ENCODE results near the gene NCOA7.
"Not testable (repeated sequence)": the region's sequence is repeated elsewhere in the genome, so short reads cannot be mapped to it uniquely, and the experiment has no call there.

Gene NCOA7

DNA sequence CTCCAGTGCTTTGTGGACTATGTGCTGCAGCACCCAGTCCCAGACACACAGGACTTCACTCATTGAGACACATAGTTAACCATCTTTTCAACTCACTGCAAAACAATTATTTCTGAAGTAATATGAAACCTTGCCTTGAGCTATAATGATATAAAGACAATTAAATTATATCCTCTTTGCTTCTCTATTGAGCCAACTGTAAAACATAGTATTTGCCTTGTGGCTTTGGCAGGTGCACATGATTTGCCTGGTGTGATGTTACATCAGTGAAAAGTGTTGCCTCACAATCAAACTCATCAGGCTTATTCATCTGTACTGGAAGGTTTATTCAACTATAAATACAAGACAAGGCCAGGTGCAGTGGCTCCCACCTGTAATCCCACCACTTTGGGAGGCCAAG lies 80.6 kb downstream of the NCOA7 start:
- DNase-seq: peak; percentile 88

DNA sequence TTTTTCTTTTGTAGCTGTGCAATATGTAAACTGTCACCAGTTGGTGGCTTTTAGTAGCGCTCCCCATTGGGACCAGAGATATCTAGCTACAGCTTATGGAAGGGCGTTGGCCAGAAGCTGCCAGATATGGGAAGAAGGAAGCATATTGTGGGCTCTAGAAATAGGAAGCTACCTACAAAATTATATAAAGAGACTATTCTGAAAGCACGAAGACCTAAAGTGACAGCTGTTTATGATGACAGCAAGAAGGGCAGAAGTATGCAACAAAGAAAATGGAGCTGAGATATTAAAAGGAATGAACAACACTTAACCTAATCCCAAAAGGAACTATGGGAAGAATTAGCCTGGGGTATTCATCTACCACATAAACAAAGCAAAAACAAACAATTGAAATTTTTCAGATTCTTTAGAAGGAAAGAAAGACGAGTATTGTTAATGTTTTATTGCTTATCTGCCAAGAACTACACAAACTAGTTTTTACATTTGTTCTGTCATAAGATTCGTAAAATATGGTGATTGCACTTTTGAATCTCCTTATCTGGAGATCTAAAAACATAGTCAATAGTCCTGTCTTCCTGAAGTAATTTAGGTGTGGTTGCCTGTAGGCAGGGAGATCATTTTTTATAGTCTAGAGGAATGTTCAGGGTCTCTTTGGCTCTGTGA lies 81.6 kb downstream of the NCOA7 start:
- DNase-seq: no peak

DNA sequence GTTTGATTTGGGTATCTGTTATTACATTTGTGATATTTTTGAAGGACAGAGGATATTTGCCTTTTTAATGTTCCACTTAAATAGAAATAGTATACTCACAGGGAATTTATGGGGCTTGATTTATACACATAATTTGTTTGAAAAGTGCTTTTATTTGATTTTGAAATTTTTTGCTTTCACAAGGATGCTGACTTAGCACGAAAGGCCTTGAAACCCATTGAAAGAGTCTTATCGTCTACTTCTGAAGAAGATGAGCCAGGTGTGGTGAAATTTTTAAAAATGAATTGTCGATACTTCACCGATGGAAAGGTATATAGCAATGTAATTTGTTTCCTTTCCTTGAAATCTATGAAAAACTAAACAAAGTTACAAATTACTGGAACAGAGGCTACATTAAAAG lies 91.5 kb downstream of the NCOA7 start:
- no peak for DNase-seq

DNA sequence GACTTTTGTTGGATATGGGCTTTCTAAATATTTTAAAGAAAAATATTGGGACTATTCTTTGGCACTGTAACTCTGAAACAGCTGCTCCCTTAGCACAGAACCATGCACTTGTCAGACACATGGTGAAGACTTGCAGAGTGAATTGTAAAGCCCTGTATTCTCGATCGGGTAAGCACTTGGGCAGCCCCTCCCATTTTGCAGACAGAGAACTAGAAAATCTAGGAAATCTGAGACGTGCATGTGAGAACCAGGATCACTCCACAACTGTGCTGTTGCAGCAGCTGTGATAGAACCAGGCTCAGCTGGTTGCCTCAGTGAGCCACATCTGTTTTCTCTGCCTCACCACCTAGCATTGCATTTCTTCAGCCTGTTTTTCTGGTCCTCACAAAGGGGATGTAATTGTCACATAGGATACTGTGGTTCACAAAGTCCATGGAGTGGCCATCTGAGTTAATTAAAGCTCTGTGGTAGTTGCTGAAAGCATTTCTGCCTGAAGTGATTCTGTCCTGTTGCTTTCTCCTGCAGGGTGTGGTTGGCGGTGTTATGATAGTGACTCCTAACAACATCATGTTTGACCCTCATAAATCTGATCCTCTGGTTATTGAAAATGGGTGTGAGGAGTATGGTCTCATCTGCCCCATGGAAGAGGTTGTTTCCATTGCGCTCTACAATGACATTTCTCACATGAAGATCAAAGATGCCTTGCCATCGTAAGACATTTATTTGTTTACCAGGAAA lies 94.0 kb downstream of the NCOA7 start:
- DNase-seq: no peak

DNA sequence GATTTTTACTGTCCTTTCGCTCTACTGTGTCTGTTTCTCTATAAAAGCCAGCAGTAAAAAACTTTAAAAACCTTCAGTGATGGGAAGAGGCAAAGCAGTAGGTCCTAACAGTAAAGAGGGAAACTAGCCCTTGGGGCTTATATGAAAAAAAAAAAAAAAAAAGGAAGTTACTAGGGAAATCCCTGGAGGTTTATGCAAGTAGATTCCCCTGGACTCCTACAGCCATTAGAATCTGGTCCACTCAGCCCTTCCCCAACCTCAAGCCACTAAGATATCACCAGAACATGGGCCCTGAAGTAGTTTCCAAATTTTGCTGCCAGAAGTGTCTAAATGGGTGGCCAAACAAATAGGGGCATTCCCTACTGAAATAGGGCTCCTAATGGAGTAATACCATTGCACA lies 95.3 kb downstream of the NCOA7 start:
- no peak for DNase-seq

DNA sequence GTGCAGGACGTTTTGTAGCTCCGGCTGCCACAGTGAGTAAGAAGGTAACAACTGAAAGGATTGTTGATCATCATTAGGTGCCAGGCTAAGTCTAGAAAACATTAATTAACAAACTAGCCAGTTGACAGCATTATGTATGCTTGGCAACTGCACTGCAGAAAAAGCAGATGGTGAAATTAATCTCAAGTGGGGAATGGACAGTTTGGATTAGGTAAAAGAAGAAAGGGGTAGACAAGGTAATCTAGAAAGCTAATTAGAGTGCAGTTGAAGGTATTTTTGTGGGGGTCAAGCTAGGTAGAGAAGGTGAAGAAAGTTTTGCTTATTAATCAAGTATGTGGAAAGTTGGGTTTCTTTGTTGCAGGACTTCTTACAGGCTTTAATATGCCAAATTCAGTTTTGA lies 96.2 kb downstream of the NCOA7 start:
- DNase-seq: no peak

DNA sequence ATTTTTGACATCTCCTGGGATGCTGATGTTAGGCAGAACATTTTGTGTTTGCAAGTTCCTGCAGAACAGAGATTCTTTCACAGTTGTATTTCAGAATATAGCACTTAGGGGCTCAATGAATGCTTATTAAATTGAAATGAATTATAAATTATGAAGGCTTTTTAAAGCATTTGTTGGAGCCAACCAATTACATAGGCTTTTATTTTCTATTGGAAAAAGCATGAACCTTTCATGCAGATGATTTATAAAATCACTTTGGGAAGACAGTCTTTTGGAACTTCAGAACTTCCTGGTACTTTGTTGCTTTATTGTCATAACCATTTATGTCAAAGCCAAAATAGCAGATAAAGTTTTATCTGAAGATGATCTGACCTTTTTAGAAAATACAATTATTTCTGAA lies 96.6 kb downstream of the NCOA7 start:
- no peak for DNase-seq

DNA sequence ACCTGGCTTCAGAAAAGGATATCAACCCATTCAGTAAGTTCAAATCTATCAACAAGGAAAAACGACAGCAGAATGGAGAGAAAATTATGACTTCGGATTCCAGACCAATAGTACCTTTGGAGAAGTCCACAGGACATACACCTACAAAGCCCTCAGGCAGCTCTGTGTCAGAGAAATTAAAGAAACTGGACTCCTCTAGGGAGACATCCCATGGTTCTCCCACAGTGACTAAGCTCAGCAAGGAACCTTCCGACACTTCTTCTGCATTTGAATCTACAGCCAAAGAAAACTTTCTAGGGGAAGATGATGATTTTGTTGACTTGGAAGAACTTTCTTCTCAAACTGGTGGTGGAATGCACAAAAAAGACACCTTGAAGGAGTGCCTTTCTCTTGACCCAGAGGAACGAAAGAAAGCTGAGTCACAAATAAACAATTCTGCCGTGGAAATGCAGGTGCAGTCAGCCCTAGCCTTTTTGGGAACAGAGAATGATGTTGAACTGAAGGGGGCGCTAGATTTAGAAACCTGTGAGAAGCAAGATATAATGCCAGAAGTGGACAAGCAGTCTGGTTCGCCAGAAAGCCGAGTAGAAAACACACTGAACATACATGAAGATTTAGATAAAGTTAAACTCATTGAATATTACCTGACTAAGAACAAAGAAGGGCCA lies 98.4 kb downstream of the NCOA7 start:
- no peak for DNase-seq

DNA sequence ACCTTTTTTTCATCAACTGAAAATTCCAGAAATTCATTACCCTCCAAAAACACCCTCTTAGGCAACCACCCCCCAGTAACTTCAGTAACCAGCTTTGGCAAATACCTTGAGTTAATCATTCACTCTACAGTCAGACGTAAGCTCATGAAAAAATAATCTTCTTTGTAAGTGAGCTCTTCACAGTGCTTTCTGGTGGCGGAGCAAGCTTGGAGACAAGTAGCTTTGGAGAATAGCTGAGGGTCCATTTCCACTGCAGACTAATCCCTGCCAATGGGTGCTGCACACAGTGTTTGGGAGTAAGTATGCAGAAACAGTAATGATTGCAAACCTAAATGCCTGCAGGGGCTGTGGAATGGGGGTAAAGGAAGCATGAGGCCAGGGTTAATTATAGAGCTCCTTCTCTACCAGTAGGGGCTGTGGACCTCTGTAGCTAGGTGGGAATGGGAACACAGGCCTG lies 109.0 kb downstream of the NCOA7 start:
- no peak for DNase-seq

DNA sequence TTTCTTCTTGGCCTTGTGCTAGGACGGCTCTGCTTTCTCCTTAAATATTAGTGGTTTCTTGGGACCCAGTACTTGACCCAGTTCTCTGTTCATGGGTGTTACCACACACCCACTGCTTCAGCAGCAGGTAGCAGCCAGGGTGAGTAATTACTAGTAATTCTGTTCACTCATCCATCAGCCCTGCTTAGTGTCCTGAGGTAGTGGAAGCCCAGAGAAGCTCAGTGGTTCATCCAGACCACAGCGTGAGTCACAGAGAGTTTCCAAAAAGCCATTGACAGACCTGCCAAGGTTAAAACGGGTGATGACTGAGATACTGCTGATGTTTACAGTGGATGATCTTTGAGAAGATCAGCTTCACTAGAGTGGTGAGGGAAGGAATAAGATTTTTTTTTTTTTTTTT lies 114.1 kb downstream of the NCOA7 start:
- DNase-seq: no peak

DNA sequence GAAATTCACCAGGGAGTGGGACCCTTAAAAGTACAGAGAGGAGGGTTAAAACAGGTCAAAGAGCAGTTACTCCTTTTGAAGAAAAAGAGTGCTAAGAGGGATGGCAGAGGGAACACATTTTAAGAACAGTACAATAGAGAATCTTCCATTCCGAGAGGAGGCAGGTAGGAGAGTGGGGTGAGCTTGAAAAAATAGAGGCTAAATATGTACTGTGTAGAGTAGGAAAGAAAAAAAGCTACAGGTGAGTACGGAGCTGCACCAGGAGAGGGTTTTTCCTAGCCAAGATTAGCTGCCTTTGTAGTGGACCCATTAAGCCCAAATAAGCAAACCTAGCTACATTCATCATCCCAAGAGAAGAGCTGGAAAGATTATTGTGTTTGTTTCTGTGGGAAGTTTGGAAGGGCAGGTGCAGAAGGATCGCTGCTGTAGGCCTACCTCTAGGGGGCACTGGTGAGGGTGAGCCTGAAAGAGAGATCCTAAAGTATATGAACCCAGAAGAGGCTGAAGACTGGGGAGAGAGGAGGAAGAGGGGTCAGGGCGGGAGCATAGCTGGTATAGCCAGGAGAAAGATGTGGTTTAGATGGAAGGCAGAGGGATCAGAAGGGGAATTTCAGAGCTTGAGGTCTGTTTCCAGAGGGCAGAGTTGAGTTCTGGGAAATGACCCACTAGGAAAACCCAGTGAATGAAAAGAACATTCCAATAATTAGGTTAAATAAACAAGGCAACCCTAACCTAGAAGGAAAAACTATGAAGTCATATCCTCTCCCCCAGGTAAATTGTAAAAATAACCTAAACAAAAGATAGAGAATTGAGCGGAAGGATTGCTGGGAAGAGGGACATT lies 115.6 kb downstream of the NCOA7 start:
- no peak for DNase-seq

DNA sequence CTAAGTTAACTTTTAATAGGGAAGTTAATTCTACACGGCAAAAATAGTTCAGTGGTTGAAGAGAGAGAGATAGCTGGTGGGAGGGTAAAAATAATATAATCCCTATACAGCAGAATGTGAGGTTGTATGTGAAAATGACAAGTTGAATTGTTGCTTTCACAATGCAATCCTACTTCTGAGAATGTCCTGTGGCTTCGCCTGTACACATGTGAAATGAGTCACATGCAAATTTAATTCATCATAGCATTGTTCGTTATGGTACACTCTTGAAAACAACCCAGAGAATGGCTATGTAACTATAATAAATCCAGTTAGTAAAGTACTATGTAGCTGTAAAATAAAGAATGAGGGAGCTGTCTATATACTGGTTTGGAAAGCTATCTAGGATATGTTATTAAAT lies 119.8 kb downstream of the NCOA7 start:
- no peak for DNase-seq

DNA sequence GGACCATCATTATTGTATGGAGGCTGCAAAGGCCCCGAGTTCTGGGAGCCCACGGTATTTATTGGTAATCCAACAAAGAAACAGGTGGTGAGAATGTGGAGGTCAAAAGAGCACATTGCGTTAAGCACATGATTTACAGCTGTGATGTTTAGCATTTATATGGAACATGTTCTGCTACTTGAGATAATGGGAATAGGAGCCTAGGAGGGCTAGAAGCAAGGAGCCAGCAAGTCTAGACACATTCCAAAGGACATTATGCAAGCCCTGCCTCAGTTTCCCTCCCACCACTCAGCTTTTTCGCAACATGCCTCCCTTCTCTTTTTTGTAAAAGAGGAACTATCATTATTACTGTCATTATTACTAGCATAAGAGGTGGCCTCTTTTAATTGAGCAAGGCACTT lies 120.3 kb downstream of the NCOA7 start:
- DNase-seq: not testable (repeated sequence)

DNA sequence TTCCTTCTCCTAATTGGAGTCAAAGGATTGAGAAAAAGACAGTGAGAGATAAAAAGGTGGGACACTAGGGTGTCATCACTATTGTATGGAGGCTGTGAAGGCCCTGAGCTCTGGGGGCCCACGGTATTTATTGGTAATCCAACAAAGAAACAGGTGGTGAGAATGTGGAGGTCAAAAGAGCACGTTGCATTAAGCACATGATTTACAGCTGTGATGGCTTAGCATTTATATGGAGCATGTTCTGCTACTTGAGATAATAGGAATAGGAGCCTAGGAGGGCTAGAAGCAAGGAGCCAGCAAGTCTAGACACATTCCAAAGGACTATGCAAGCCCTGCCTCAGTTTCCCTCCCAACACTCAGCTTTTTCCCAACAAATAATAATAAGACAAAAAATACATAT lies 121.7 kb downstream of the NCOA7 start:
- DNase-seq: not testable (repeated sequence)

DNA sequence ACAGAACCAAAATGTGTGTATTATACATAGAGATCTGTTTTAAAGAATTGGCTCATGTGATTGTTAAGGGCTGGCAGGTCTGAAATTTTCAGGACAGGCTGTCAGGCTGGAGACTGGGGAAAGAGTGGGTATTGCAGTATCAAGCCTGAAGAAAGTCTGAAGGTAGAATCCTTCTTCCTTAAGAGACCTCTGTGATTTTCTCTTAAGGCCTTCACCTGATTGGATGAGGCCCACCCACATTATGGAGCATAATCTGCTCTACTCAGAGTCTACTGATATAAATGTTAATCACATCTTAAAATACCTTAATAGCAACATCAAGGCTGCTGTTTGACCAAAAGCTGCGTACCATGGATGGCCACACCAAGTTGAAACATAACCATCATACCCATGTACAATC lies 122.4 kb downstream of the NCOA7 start:
- DNase-seq: no peak

DNA sequence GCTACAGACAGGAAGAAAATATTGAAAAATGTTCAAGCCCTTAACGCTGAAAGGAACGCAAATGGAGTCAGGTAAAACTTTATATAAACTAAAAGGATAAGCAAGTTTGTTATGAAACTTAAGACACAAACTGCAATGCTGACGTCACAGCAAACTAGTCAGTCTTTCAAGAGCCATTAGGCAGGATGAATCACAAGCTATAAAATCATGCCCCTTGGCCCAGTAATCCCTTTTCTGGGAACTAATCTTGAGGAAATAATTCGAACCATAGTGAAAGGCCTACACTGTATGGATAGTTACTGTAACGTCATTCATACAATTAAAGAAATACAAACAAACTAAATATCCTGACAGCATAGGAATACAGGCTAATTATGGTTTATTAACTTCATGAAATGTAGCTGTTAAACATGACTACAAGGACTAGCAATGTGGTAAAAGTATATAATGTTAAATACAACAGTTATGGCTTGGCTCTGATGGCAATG lies 123.1 kb downstream of the NCOA7 start:
- no peak for DNase-seq

DNA sequence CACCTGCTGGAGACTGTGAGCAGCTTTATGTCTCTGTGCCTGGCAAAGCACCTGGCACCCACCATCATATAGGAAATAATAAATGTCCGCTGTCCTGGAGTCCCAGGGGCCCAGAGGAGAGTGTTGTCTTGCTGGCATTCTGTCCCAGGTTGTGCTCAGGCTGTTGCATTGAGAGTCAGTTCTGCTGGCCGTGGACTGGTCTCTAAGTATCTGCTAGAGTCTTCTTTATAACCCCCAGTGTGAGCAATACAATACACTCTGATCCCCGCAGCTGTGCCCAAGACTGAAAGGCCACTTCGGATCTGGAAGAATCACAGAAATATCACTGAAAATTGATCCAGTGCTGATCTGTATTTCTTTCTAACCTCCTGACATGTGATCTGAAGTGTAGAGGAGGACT lies 127.5 kb downstream of the NCOA7 start:
- no peak for DNase-seq

DNA sequence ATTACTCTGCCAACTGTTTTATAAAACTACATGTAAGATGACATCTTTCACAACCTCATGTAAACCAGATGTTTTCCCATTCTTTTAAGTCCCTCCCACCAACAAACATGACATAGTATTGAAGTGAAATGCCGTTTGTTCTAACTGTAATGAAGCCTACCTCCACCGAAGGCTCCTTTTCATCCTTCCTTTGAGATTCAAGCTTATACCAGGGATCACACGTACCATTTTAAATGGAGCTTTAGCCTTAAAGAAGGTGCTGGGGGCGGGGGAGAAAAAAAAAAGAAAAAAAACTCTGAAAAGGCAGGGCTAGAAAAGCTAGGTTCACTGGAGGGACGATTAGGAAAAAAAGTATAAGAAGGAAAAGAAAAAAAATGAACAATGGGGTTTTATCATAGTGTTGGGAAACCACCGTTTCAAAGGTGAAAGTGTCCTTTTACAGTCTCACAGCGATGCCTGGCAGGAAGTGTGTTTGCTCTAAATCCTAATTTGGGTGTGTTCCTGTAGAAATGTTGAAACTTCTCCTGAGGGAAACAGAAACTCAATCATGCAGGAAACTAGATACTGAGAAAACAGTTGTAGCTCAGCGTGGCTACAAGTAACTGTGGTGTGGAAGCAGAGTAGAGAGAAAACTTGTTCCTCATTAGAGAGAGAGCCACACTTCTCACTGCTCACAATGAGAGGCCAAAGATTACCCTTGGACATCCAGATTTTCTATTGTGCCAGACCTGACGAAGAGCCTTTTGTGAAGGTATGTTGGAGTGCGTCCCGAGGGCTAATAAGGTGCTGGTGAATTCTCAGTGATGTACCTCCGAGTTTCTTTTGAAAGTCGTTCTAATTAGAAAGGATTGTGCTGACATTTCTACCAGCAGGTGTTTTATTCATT lies 128.2 kb downstream of the NCOA7 start:
- no peak for DNase-seq

DNA sequence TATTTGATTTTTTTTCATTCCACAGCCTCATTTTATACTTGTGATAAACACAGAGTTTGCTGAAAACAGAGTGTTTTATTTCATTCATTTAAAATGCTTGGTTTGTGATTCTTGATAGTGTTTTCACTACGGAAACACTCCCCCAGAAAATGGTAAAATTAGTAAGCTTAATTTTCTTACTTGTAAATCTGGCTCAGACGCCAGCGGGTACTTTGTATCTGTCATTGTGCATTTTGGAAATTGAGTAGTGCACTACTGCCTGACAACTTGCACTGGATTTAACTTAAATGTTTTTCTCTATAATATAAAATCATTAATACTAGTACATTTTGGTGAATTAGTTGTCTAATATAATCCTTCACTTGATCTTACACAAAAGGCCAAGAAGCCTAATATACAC lies 128.9 kb downstream of the NCOA7 start:
- no peak for DNase-seq

DNA sequence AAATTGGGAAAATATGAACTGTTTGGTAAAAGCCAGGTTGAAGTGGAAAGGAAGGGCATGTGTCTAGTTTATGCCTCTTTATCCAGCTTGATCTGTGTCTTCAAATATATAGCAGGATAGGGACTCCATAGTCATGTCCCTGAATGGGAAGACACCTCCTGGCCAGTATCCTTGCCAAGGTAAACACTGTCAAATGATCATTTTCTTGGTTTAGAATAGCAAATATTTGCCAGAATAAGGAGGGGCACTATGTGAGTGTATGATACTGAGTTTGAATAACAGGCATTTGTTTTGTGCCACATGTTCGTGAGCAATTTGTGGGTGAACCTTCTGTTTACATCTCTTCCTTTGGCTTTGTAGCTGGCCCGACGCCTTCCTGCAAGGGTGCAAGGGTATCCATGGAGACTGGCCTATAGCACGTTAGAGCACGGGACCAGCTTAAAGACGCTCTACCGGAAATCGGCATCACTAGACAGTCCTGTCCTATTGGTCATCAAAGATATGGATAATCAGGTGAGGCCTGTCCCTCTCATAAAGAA lies 131.6 kb downstream of the NCOA7 start:
- no peak for DNase-seq

DNA sequence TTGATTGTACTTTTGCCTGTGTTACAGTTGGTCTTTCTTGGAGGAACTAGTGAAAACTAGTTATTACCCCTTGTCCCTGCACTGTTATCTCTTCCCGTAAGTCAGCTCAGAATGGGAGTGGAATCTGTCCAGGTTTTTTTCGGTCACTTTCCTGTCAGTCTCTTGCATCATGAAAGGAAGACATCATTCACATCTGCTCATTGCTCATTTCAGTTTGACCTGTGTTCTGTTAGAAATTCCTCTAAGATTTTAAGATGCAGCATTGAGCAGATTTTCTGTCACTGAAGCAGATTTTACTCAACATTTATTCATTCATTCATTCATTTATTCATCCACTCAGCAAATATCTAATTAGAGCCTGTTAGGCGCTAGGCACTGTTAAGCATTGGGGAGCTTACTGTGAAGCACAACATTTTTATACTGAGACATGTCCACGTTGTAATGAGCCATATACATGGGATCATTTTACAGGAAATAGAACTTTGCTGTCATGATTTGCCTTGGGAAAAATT lies 132.7 kb downstream of the NCOA7 start:
- no peak for DNase-seq

DNA sequence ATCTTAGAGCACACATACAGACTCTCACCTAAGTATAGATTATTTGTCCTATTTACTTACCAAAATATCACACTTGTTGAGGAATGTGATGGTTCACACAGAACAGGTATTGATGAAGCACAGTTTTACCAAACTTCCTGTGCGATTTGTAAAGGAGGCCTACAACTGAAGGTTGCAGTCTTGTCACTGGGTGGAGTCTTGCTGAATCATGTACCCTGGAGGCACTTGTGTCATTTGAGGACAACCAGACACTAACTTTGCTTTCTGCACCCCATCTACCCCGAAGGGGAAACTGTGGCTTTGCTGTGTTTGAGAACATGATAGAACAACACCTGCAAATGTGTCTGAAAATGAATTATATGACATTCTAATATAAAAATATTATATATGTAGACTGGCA lies 133.4 kb downstream of the NCOA7 start:
- no peak for DNase-seq

All from NCI-H1436 (cell line).